AG09309 (cell line): ENCODE data around the gene GPATCH1.
A peak's percentile ranks its signal among the peaks of the same experiment; 100 is the strongest.

Experiments
- DNase-seq: peaks from one replicate; pipeline ENCODE4 v3.0.0-alpha.2; 2010; ENCODE audit warnings: low read depth
- H3K4me3 ChIP-seq: 2 replicates; pipeline ENCODE4 v1.5.1; 2011; ENCODE audit warnings: mild to moderate bottlenecking, low read depth, low read length, moderate library complexity; ENCODE audit not compliant: control insufficient read depth
- TF ChIP-seq, protein P1 (sequence below): IDR thresholded peaks from 2 replicates; pipeline ENCODE4 v1.5.1; 2011; ENCODE audit warnings: mild to moderate bottlenecking, low read depth, low read length, inconsistent platforms; ENCODE audit not compliant: insufficient read depth, control insufficient read depth; ENCODE audit errors: missing control alignments

GPATCH1 gene

DNA sequence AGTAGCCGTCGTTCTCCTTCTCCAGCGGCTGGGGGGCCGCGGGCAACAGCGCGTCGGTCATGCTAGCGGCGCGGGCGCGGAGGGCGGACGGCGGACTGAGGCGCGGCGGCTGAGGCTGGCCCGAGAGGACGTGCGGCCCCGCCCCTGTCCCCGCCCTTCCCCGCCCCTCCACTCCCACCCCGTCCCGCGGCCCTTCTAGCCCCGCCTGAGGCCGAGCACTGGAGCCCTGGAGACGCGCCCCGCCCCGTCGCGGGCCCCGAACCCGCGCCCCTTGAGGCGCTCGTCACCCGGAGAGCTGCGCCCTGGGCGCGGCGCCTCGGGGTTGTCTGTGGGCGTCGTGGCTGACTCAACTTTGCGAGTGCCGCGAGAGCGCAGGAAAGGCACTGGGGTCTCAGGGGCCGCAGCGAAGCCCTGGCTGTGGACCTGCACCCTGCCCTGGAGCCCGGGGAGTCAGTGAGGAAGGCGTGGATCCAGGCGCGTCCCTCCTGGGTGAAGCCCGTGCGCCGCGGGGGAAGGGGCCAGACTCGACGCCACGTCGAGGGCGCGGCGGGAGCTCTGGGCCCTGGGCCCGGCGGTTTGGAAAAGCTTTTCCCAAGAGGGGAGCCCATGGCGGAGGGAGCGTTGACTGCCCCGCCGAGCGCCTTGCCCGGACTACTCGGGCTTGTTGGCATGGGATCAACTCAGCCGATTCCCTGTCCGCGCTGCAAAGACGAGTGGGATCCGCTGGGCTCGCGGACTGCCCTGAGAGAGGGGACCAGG, 16.0 kb upstream of the GPATCH1 start, which contains the start of gene RHPN2:
Gene RHPN2, minus strand, starts transcription at position 97 of the 759 bp plus-strand sequence. Its CDS starts 36 bp downstream, at position 61.
- peak within 1 kb of the TSS; percentile 48 for H3K4me3 ChIP-seq
- DNase-seq: no peak
- TF ChIP-seq, protein P1, sequence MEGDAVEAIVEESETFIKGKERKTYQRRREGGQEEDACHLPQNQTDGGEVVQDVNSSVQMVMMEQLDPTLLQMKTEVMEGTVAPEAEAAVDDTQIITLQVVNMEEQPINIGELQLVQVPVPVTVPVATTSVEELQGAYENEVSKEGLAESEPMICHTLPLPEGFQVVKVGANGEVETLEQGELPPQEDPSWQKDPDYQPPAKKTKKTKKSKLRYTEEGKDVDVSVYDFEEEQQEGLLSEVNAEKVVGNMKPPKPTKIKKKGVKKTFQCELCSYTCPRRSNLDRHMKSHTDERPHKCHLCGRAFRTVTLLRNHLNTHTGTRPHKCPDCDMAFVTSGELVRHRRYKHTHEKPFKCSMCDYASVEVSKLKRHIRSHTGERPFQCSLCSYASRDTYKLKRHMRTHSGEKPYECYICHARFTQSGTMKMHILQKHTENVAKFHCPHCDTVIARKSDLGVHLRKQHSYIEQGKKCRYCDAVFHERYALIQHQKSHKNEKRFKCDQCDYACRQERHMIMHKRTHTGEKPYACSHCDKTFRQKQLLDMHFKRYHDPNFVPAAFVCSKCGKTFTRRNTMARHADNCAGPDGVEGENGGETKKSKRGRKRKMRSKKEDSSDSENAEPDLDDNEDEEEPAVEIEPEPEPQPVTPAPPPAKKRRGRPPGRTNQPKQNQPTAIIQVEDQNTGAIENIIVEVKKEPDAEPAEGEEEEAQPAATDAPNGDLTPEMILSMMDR: no peak

DNA sequence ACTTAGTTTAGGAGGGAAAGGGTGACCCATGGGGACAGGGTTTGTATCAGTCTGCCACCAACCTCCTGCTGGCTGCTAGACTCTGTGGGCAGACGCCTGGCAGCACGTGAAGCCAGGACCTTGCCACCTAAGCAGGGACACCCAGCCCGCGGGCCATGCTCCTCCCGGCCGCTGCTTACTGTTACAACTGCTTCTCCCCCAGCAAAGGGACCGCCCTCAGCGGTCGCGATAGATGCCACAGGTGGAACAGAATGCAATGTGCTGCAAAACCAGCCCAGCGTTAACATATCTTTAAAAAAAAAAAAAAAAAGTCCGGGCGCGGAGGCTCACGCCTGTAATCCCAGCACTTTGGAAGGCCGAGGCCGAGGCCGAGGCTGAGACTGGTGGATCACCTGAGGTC, 14.4 kb upstream of the GPATCH1 start:
- H3K4me3 ChIP-seq: no peak overlapping the region
- TF ChIP-seq, protein P1: no peak
- no peak for DNase-seq

DNA sequence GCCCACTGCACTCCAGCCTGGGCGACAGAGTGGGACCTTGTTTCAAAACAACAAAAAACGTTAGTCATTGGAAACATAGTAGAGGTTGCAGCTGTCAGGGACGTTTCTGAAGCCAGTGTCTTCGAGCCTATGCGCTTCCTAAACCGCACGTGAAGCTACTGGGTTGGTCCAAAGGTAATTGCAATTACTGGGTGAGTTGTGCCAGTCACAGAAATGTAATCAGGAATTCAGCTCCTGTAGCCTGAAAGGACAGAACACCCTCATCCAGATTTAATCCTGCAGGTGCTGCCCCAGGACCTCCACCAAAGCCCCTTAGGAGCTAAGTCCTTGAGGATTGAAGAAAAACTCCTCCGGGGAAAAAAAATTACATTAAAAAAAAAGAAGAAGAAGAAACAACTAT, 13.9 kb upstream of the GPATCH1 start:
- TF ChIP-seq, protein P1: no peak
- no peak overlapping the region for H3K4me3 ChIP-seq
- DNase-seq: no peak

DNA sequence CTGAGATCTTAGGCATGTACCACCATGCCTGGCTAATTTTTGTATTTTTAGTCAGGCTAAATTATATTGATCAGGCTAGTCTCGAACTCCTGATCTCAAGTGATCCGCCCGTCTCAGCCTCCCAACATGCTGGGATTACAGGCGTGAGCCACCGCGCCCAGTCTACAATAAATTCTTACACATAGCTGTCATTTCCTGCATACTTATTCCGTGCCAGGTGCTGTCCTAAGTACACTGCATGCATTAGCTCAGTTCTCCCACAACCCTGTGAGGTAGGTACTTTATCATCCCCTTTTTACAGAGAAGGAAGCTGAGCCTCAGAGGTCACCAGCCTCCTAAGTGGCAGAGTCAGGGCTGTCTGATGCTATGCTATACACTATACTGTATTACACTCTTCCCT, 9.1 kb upstream of the GPATCH1 start:
- TF ChIP-seq, protein P1: no peak
- H3K4me3 ChIP-seq: no peak overlapping the region
- no peak for DNase-seq

DNA sequence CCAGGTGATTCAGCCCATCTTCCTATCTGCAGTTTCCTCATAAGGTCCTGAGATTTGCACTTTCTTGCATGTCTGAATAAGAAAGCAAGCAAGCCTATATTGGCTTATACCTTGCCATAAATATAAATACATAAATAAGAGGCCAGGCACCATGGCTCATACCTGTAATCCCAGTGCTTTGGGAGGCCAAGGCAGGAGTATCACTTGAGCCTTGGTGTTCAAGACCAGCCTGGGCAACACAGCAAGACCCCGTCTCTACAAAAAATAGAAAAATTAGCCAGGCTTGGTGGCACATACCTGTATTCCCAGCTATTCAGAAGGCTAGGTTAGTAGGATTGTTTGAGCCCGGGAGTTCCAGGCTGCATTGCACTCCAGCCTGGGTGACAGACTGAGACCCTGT, 5.5 kb upstream of the GPATCH1 start:
- no peak overlapping the region for H3K4me3 ChIP-seq
- TF ChIP-seq, protein P1: no peak
- no peak for DNase-seq

DNA sequence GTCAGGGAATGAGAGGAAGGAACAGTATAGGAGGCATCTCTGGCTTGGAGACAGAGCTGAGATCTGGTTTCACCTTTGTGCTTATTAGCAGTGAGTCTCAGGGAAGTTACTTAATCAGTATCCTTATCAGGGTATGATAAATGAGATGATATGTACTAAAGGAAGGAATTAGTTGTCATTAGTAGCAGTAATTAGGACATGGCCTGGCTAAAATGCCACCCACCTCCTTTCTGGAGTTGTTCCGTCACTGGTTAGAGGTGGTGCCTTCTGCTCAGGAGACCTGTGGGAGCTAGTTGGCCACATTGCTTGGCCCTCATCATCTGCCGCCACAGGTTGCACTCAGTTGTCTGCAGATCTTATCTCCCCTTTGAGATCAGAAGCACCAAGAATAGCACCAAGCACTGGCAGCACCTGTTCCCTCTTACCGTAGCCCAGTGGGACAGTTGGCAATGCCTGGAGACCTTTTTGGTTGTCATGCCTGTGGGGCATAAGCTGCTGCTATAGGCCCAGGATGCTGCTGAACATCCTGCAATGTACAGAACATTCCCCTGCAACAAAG, 4.7 kb downstream of the GPATCH1 start:
- H3K4me3 ChIP-seq: no peak overlapping the region
- no peak for DNase-seq
- TF ChIP-seq, protein P1: no peak
